Measurements from ENCODE around the gene UBE2QL1.

UBE2QL1 gene

DNA sequence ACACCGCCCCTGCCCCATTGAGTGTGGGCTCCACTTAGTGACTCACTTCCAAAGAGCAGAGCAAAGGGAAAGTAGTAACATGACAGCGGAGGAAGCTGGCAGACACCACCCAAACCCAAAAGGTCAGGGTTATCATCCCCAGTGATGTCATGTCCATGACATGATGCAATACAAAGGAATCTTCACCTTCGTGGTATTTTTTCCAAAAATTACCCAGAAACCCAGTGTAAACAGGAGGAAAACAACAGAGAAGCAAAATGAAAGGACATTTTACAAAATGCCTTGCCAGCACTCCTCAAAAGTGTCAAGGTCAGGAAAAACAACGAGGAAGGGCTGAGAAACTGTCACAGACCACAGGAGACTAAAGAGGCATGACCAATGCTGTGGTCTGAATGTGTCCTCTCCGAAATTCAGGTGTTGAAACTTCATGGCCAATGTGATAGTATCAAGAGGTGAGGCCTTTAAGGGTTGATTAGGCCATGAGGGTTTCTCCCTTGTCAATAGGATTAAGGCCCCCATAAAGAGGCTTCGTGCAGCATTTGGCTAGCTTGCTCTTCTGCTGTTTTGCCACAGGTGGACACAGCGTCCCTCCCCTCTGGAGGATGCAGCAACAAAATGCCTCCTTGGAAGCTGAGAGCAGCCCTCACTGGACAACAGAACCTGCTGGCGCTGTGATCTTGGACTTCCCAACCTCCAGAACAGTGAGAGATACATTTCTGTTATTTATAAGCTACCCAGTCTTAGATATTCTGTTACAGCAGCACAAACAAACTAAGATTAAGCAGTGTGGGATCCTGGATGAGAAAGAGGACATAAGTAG is 39.8 kb upstream of the UBE2QL1 start:
- ATAC-seq (ENCODE audit: low read depth) (no peak), DNase-seq (ENCODE audit: low spot score) (no peak)
- TF ChIP-seq, protein P1, sequence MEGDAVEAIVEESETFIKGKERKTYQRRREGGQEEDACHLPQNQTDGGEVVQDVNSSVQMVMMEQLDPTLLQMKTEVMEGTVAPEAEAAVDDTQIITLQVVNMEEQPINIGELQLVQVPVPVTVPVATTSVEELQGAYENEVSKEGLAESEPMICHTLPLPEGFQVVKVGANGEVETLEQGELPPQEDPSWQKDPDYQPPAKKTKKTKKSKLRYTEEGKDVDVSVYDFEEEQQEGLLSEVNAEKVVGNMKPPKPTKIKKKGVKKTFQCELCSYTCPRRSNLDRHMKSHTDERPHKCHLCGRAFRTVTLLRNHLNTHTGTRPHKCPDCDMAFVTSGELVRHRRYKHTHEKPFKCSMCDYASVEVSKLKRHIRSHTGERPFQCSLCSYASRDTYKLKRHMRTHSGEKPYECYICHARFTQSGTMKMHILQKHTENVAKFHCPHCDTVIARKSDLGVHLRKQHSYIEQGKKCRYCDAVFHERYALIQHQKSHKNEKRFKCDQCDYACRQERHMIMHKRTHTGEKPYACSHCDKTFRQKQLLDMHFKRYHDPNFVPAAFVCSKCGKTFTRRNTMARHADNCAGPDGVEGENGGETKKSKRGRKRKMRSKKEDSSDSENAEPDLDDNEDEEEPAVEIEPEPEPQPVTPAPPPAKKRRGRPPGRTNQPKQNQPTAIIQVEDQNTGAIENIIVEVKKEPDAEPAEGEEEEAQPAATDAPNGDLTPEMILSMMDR (IDR thresholded peaks at IDR 0.05; ENCODE audit: poor library complexity, severe bottlenecking), result no peak
- no peaks in the 10 kb centered on the region for H3K27me3 ChIP-seq (ENCODE audit: insufficient read depth, poor library complexity, severe bottlenecking)
- no peak overlapping the region for H3K4me3 ChIP-seq (ENCODE audit: severe bottlenecking)
- H3K27ac ChIP-seq (ENCODE audit: poor library complexity, severe bottlenecking), result no peak overlapping the region
- H3K9me3 ChIP-seq (ENCODE audit: severe bottlenecking), result no peaks in the 10 kb centered on the region
- H3K36me3 ChIP-seq (ENCODE audit: low read depth), result no peaks in the 10 kb centered on the region
- H3K4me1 ChIP-seq (ENCODE audit: insufficient read depth, poor library complexity, severe bottlenecking), result no peaks in the 10 kb centered on the region

GRCh38 chr5:6410421-6410820 is 38.2 kb upstream of the UBE2QL1 start:
- no peak overlapping the region for H3K27ac ChIP-seq (ENCODE audit: poor library complexity, severe bottlenecking)
- no peaks in the 10 kb centered on the region for H3K9me3 ChIP-seq (ENCODE audit: severe bottlenecking)
- ATAC-seq (ENCODE audit: low read depth) (no peak), DNase-seq (ENCODE audit: low spot score) (no peak)
- TF ChIP-seq, protein P1 (IDR thresholded peaks at IDR 0.05; ENCODE audit: poor library complexity, severe bottlenecking), result no peak
- H3K27me3 ChIP-seq (ENCODE audit: insufficient read depth, poor library complexity, severe bottlenecking), result no peaks in the 10 kb centered on the region
- no peaks in the 10 kb centered on the region for H3K4me1 ChIP-seq (ENCODE audit: insufficient read depth, poor library complexity, severe bottlenecking)
- H3K36me3 ChIP-seq (ENCODE audit: low read depth), result no peaks in the 10 kb centered on the region
- no peak overlapping the region for H3K4me3 ChIP-seq (ENCODE audit: severe bottlenecking)

DNA sequence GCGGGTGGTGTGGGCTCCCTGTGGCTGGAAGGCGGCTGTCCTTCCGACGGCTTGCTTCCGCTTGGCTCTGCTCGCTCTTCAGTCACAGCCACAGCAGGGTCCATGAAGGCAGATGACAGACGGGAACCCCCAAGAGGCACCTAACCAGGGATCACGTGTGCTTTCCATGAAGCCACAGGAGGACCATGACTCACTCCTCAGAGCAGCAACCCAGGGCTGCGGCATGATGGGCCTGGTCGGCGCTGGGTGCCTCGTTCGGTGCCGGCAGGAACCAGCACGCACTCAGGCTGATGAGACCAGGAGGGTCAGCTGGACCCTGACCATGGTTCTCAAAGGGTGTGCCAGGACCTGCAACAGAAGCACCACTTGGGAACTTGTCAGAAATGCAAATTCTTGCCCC is 37.5 kb upstream of the UBE2QL1 start:
- H3K4me1 ChIP-seq (ENCODE audit: insufficient read depth, poor library complexity, severe bottlenecking), result no peaks in the 10 kb centered on the region
- no peak for DNase-seq (ENCODE audit: low spot score)
- TF ChIP-seq, protein P1 (IDR thresholded peaks at IDR 0.05; ENCODE audit: poor library complexity, severe bottlenecking), result no peak
- no peaks in the 10 kb centered on the region for H3K36me3 ChIP-seq (ENCODE audit: low read depth)
- no peak for ATAC-seq (ENCODE audit: low read depth)
- H3K4me3 ChIP-seq (ENCODE audit: severe bottlenecking), result no peak overlapping the region
- no peaks in the 10 kb centered on the region for H3K9me3 ChIP-seq (ENCODE audit: severe bottlenecking)
- H3K27me3 ChIP-seq (ENCODE audit: insufficient read depth, poor library complexity, severe bottlenecking), result no peaks in the 10 kb centered on the region
- H3K27ac ChIP-seq (ENCODE audit: poor library complexity, severe bottlenecking), result no peak overlapping the region

DNA sequence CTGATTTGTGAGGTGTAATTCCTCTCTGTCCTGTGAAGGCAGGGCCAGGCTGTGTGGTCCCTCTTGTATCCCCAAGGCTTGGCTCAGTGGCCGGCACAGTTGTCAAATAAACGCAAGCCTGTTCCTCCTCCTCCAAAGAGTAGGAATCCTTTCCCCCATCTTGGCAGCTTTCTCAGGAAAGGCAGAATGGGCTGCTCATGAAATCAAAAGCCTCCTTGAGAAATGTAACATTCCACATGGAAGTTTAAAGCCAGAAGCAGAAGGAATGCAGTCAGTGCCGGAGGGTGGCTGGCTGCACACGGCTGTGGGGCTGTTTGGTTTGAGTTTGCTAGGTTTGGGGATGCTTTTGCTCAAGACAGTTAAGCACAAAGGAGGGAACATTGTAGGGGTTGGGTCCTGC is 35.8 kb upstream of the UBE2QL1 start:
- Histone ChIP-seq H3K4me3 (ENCODE audit: severe bottlenecking) (no peak overlapping the region), H3K36me3 (ENCODE audit: low read depth) (no peaks in the 10 kb centered on the region), H3K9me3 (ENCODE audit: severe bottlenecking) (no peaks in the 10 kb centered on the region), H3K27ac (ENCODE audit: poor library complexity, severe bottlenecking) (no peak overlapping the region), H3K4me1 (ENCODE audit: insufficient read depth, poor library complexity, severe bottlenecking) (no peaks in the 10 kb centered on the region), H3K27me3 (ENCODE audit: insufficient read depth, poor library complexity, severe bottlenecking) (no peaks in the 10 kb centered on the region)
- ATAC-seq (ENCODE audit: low read depth) (no peak), DNase-seq (ENCODE audit: low spot score) (no peak)
- TF ChIP-seq, protein P1 (IDR thresholded peaks at IDR 0.05; ENCODE audit: poor library complexity, severe bottlenecking), result no peak

DNA sequence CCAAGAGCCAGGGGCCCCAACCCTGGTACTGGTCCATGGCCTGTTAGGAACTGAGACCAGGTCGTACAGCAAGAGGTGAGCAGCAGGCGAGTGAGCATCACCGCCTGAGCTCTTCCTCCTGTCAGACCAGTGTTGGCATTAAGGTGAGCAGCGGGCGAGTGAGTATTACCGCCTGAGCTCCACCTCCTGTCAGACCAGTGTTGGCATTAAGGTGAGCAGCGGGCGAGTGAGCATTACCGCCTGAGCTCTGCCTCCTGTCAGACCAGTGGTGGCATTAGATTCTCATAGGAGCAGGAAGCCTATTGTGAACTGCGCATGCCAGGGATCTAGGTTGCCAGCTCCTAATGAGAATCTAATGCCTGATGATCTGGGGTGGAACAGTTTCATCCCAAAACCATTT is 31.0 kb upstream of the UBE2QL1 start:
- Histone ChIP-seq H3K36me3 (ENCODE audit: low read depth) (no peaks in the 10 kb centered on the region), H3K4me3 (ENCODE audit: severe bottlenecking) (no peak overlapping the region), H3K9me3 (ENCODE audit: severe bottlenecking) (no peaks in the 10 kb centered on the region), H3K27me3 (ENCODE audit: insufficient read depth, poor library complexity, severe bottlenecking) (no peaks in the 10 kb centered on the region), H3K27ac (ENCODE audit: poor library complexity, severe bottlenecking) (no peak overlapping the region), H3K4me1 (ENCODE audit: insufficient read depth, poor library complexity, severe bottlenecking) (peaks cover 13% of the 10 kb centered on the region)
- DNase-seq (ENCODE audit: low spot score), result no peak
- no peak for ATAC-seq (ENCODE audit: low read depth)
- TF ChIP-seq, protein P1 (IDR thresholded peaks at IDR 0.05; ENCODE audit: poor library complexity, severe bottlenecking), result no peak

Data from RWPE2 (cell line).